ENCODE measurements around the gene CTTN. TPM values are rescaled to one million over a fixed set of nuclear protein-coding genes. Genes with fewer than 3 reads are reported as not detected.

The CTTN gene
- total RNA-seq, 1 donor from 2014 or later, result 412 TPM

DNA sequence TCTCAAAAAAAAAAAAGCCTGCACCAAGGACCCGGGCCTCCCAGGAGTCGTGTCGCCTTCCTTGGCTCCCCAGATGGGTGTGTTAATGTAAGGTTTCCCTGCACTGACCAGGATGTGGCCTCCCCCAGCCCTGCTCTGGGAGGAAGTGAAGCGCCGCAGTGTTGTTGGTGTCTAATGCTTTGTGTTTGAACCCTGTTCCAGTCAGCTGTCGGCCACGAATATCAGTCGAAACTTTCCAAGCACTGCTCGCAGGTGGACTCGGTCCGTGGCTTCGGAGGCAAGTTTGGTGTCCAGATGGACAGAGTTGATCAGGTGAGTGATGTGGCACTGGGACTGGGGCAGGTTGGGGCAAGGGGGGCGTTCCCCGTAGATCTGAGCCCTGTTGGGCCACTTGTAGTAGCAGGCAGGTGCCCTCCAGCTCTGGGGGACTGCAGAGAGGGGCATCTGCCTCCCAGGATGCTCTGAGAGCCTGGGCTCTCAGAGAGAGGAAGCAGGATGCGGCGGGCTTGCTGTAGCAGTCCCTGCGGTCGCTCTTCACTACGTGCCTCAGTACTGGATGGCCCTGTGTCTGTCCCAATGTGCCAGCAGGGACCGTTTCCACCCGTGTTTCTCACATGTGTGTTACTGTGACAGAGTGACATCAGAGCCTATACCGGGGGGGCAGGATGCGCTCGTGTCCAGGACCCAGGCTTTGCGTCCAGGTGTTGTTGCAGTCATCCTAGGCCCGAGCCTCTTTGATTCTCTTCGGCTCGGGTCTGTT lies 16.2 kb downstream of the CTTN start:
- TF ChIP-seq, protein P1, sequence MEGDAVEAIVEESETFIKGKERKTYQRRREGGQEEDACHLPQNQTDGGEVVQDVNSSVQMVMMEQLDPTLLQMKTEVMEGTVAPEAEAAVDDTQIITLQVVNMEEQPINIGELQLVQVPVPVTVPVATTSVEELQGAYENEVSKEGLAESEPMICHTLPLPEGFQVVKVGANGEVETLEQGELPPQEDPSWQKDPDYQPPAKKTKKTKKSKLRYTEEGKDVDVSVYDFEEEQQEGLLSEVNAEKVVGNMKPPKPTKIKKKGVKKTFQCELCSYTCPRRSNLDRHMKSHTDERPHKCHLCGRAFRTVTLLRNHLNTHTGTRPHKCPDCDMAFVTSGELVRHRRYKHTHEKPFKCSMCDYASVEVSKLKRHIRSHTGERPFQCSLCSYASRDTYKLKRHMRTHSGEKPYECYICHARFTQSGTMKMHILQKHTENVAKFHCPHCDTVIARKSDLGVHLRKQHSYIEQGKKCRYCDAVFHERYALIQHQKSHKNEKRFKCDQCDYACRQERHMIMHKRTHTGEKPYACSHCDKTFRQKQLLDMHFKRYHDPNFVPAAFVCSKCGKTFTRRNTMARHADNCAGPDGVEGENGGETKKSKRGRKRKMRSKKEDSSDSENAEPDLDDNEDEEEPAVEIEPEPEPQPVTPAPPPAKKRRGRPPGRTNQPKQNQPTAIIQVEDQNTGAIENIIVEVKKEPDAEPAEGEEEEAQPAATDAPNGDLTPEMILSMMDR (IDR thresholded peaks at IDR 0.05; ENCODE audit: insufficient read depth, low read length, severe bottlenecking), result no peak
- FAIRE-seq, result no peak
- H3K36me3 ChIP-seq (ENCODE audit: control insufficient read depth, insufficient read depth, low read length), result peaks cover 57% of the 10 kb centered on the region

DNA sequence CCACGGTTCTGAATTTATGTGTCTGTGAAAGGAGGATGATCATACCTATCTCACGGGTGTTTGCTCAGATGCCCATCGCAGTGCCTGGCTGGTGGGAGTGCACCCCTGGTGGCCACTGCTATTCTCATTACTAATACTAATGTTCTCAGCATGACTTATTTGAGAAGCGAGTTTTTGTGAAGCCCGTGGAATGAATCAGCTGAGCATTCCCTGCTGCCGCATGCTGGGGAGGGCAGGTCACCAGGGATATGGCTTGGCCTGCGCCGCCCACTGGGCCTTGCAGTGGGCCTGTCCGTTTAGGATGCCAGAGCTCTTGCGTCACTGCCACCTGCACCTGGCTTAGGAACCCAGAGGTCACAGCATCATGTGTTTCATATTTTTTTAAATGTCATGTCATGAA lies 16.9 kb downstream of the CTTN start:
- no peaks in the 10 kb centered on the region for H3K27me3 ChIP-seq (ENCODE audit: control insufficient read depth, insufficient read depth, low read length)
- DNase-seq (ENCODE audit: low read depth), result no peak
- no peak for FAIRE-seq
- peaks cover 56% of the 10 kb centered on the region for H3K36me3 ChIP-seq (ENCODE audit: control insufficient read depth, insufficient read depth, low read length)
- TF ChIP-seq, protein P1 (IDR thresholded peaks at IDR 0.05; ENCODE audit: insufficient read depth, low read length, severe bottlenecking), result peak; percentile 10
- no peak overlapping the region for H3K4me3 ChIP-seq (ENCODE audit: low read depth, low read length)

More for the DNA sequence above, 16.2 kb downstream of the CTTN start:
- DNase-seq (ENCODE audit: low read depth), result no peak
- no peak overlapping the region for H3K4me3 ChIP-seq (ENCODE audit: low read depth, low read length)
- no peaks in the 10 kb centered on the region for H3K27me3 ChIP-seq (ENCODE audit: control insufficient read depth, insufficient read depth, low read length)

- TF ChIP-seq, protein P1 (IDR thresholded peaks at IDR 0.05; ENCODE audit: insufficient read depth, low read length, severe bottlenecking), result no peak
- Histone ChIP-seq H3K36me3 (ENCODE audit: control insufficient read depth, insufficient read depth, low read length) (peaks cover 56% of the 10 kb centered on the region), H3K4me3 (ENCODE audit: low read depth, low read length) (no peak overlapping the region), H3K27me3 (ENCODE audit: control insufficient read depth, insufficient read depth, low read length) (no peaks in the 10 kb centered on the region)
- DNase-seq (ENCODE audit: low read depth) (no peak), FAIRE-seq (no peak)
Observed at GRCh38 chr11:70415642-70416395, 17.5 kb downstream of the CTTN start.

- TF ChIP-seq, protein P1 (IDR thresholded peaks at IDR 0.05; ENCODE audit: insufficient read depth, low read length, severe bottlenecking), result no peak
- H3K4me3 ChIP-seq (ENCODE audit: low read depth, low read length), result no peak overlapping the region
- H3K27me3 ChIP-seq (ENCODE audit: control insufficient read depth, insufficient read depth, low read length), result no peaks in the 10 kb centered on the region
- DNase-seq (ENCODE audit: low read depth) (no peak), FAIRE-seq (no peak)
- peaks cover 57% of the 10 kb centered on the region for H3K36me3 ChIP-seq (ENCODE audit: control insufficient read depth, insufficient read depth, low read length)
Observed at GRCh38 chr11:70416881-70417280, 18.6 kb downstream of the CTTN start.

DNA sequence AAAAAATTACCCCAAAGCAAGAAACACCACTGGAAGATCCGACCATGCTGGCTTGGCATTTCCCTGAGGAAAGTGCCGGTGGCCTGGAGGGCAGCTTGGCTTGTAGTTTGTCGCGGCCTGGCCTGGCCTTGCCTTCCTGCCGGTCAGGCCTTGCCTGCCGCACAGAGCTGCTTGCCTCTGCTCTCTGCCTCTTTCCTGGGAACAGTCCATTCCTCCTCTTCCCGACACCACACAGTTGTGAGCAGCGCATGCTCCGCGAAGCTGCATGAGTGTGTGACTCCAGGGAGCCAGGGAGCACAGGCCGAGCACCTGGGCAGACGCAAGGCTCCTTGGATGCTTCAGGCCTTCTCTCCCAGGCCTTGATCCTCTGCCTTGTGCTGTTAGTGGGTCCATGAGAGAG lies 19.8 kb downstream of the CTTN start:
- TF ChIP-seq, protein P1 (IDR thresholded peaks at IDR 0.05; ENCODE audit: insufficient read depth, low read length, severe bottlenecking), result no peak

More for the DNA sequence above, 19.8 kb downstream of the CTTN start:
- no peak for DNase-seq (ENCODE audit: low read depth)
- no peak for FAIRE-seq
- no peaks in the 10 kb centered on the region for H3K27me3 ChIP-seq (ENCODE audit: control insufficient read depth, insufficient read depth, low read length)
- H3K36me3 ChIP-seq (ENCODE audit: control insufficient read depth, insufficient read depth, low read length), result peaks cover 60% of the 10 kb centered on the region
- H3K4me3 ChIP-seq (ENCODE audit: low read depth, low read length), result no peak overlapping the region

All from bronchial epithelial cell (primary cell).